Right lobe of liver (tissue), 6 donors: Measurements from ENCODE around the gene KRT32. TPM values are rescaled to one million over a fixed set of nuclear protein-coding genes. Genes with fewer than 3 reads are reported as not detected.
"Not testable (repeated sequence)": the region's sequence is repeated elsewhere in the genome, so short reads cannot be mapped to it uniquely, and the experiment has no call there.

ENCODE experiments used
- ATAC-seq, 4 donors: fragments of 200-7000 bp; cut with Tn5 transposase; one replicate each; pipeline ENCODE4 v1.9.1; 2020; ENCODE audit warnings: mild to moderate bottlenecking in 4 of 4, moderate library complexity in 4 of 4
- DNase-seq, 3 donors: peaks; one replicate each; pipeline ENCODE4 v3.0.0-alpha.2; 2020
- H3K27ac ChIP-seq, 3 donors: fragments of 200-600 bp; one replicate each; pipeline ENCODE4 v1.8.0; 2022
- H3K27me3 ChIP-seq, 2 donors: fragments of 200-600 bp; one replicate each; pipeline ENCODE4 v1.8.0; 2022
- H3K36me3 ChIP-seq, 4 donors: fragments of 200-600 bp; sonication (generic) in 1 of 4; one replicate each; pipeline versions ENCODE4 v1.5.1 to v1.8.0; 2017 to 2022; ENCODE audit warnings: control low read depth in 1 of 4
- H3K4me1 ChIP-seq, 4 donors: fragments of 200-600 bp; sonication (generic) in 1 of 4; one replicate each; pipeline versions ENCODE4 v1.5.1 to v1.8.0; 2017 to 2022; ENCODE audit warnings: control low read depth in 1 of 4
- H3K4me3 ChIP-seq, 3 donors: fragments of 200-600 bp; one replicate each; pipeline ENCODE4 v1.8.0; 2022
- H3K9me3 ChIP-seq, 4 donors: fragments of 200-600 bp; sonication (generic) in 1 of 4; one replicate each; pipeline versions ENCODE4 v1.5.1 to v1.8.0; 2017 to 2022; ENCODE audit warnings: control low read depth in 1 of 4
- CTCF ChIP-seq, 4 donors: fragments of 200-600 bp in 3 of 4; fragments of 450-650 bp in 1 of 4; IDR thresholded peaks; one replicate each; pipeline versions ENCODE4 v1.5.1 to v1.8.0; 2016 to 2022; ENCODE audit warnings: antibody characterized with exemption in 4 of 4, mild to moderate bottlenecking in 2 of 4
- POLR2A ChIP-seq: fragments of 450-650 bp; IDR thresholded peaks from one replicate; pipeline ENCODE4 v1.6.1; 2017; ENCODE audit warnings: antibody characterized with exemption, mild to moderate bottlenecking
- WGBS: methylation state at CpG from one replicate; pipeline ENCODE4 v1.1.6; 2018; ENCODE audit warnings: low coverage, low lambda C conversion rate; ENCODE audit not compliant: insufficient coverage; ENCODE audit errors: missing lambda C conversion rate; 5-methylcytosine and 5-hydroxymethylcytosine counted together
- intact Hi-C, 2 donors: fragments of 100-400 bp; cut with DNase I; formaldehyde crosslinking; loops; one replicate each; pipeline versions ENCODE4 v1.11.2 to v1.14.1; 2022
- total RNA-seq, 6 experiments: library from RNA; depleted of rRNA in 2 of 6; stranded (reverse); fragments of >200 nt in 2 of 6; fragmentation: NEBNext Ultra II Directional in 3 of 6; extraction: Animal tissue kit (Norgen Biotek cat#: 25700) in 3 of 6; gene quantifications; one replicate each; pipeline versions ENCODE4 v1.1.0 to v1.2.4, GENCODE V29; 2016 to 2023
- donor health status: DM: no; HTN: yes; CAD: no.
- donor health status: DM: no; HTN: no; CAD: no.
- donor health status: DM: no; HTN: no; CAD: no.
- donor health status: DM: no; HTN: yes; CAD: no.
- donor health status: DM: no; HTN: yes; CAD: no.

KRT32 gene
- total RNA-seq, 6 experiments from 2014 or later = not detected

GRCh38 chr17:41429667-41430066 is 37.5 kb downstream of the KRT32 start:
- 20% methylated on average over 2 of the region's 7 CpGs for WGBS
- TF ChIP-seq CTCF (IDR thresholded peaks at IDR 0.05) (no peak), POLR2A (no peak)
- Histone ChIP-seq H3K27ac (no peak overlapping the region), H3K36me3 (no peaks in the 10 kb centered on the region), H3K9me3 (no peaks in the 10 kb centered on the region), H3K4me3 (no peak overlapping the region), H3K27me3 (no peaks in the 10 kb centered on the region), H3K4me1 (no peaks in the 10 kb centered on the region)
- DNase-seq (no peak), ATAC-seq (no peak)
- intact Hi-C loops = no loop called here

- intact Hi-C loops = no loop called here
- no peak for ATAC-seq
These were observed 38.4 kb downstream of the KRT32 start for GRCh38 chr17:41428591-41429291.

GRCh38 chr17:41424111-41424635 is 43.0 kb downstream of the KRT32 start, which contains the start of gene KRT37:
KRT37 (minus strand) TSS chr17:41424585; CDS start chr17:41424523, 62 bp downstream.
- H3K9me3 ChIP-seq = no peaks in the 10 kb centered on the region
- H3K4me3 ChIP-seq = no peak within 1 kb of the TSS
- H3K36me3 ChIP-seq = no peaks in the 10 kb centered on the region
- H3K4me1 ChIP-seq = no peaks in the 10 kb centered on the region
- H3K27me3 ChIP-seq = no peaks in the 10 kb centered on the region
- no peak within 1 kb of the TSS for H3K27ac ChIP-seq
- intact Hi-C loops = no loop called here
- DNase-seq (no peak), ATAC-seq (no peak)
- 69% methylated on average over 8 of the region's 13 CpGs for WGBS
- TF ChIP-seq CTCF (IDR thresholded peaks at IDR 0.05) (no peak), POLR2A (no peak)

More at GRCh38 chr17:41428591-41429291, 38.4 kb downstream of the KRT32 start:
- Histone ChIP-seq H3K4me1 (no peaks in the 10 kb centered on the region), H3K27me3 (no peaks in the 10 kb centered on the region), H3K4me3 (no peak overlapping the region), H3K27ac (no peak overlapping the region), H3K9me3 (no peaks in the 10 kb centered on the region), H3K36me3 (no peaks in the 10 kb centered on the region)
- TF ChIP-seq CTCF (IDR thresholded peaks at IDR 0.05) (no peak), POLR2A (no peak)
- DNase-seq = no peak
- WGBS = 40% methylated on average over 3 of the region's 4 CpGs

GRCh38 chr17:41422586-41422985 is 44.6 kb downstream of the KRT32 start:
- H3K4me1 ChIP-seq, H3K9me3 ChIP-seq, intact Hi-C loops, H3K36me3 ChIP-seq, DNase-seq, H3K27me3 ChIP-seq, H3K27ac ChIP-seq, H3K4me3 ChIP-seq: not testable (repeated sequence)
- no CpG with 5 or more reads among the region's 11 CpGs for WGBS
- ATAC-seq = peak in 1 of 4 donors; percentile 24

- WGBS = 48% methylated on average over 2 of the region's 4 CpGs
- peaks cover 0 to 8% (median 3%) of the 10 kb centered on the region in 4 donors for H3K4me1 ChIP-seq
- no peak for DNase-seq
These were observed 45.6 kb downstream of the KRT32 start for GRCh38 chr17:41421617-41422016.

More at GRCh38 chr17:41421617-41422016, 45.6 kb downstream of the KRT32 start:
- Histone ChIP-seq H3K9me3 (no peaks in the 10 kb centered on the region), H3K36me3 (no peaks in the 10 kb centered on the region), H3K27me3 (no peaks in the 10 kb centered on the region), H3K4me3 (no peak overlapping the region), H3K27ac (no peak overlapping the region)
- intact Hi-C loops = no loop called here
- ATAC-seq = no peak
- TF ChIP-seq POLR2A (no peak), CTCF (IDR thresholded peaks at IDR 0.05) (no peak)
